Neutrophil (primary cell): ENCODE data around the gene LAYN.

Experiments used
- H3K27ac ChIP-seq: fragments of 200-600 bp; sonication (generic); 2 replicates; pipeline ENCODE4 v1.5.1; 2016; ENCODE audit warnings: mild to moderate bottlenecking, moderate library complexity
- H3K27me3 ChIP-seq: fragments of 200-600 bp; sonication (generic); 2 replicates; pipeline ENCODE4 v1.6.0; 2016; ENCODE audit warnings: mild to moderate bottlenecking
- H3K36me3 ChIP-seq: fragments of 200-600 bp; sonication (generic); 2 replicates; pipeline ENCODE4 v1.5.1; 2017
- H3K4me1 ChIP-seq, 2 experiments: fragments of 200-600 bp in 1 of 2; sonication (generic) in 1 of 2; 1 replicate in 1 of 2; 2 replicates in 1 of 2; pipeline versions ENCODE4 v1.5.1 to v1.6.1; 2013 to 2016; ENCODE audit warnings: low read depth in 1 of 2, low read length in 1 of 2, mild to moderate bottlenecking in 1 of 2, moderate library complexity in 1 of 2; ENCODE audit not compliant: control insufficient read depth in 1 of 2, insufficient read depth in 1 of 2
- H3K4me3 ChIP-seq, 2 experiments: fragments of 200-600 bp in 1 of 2; sonication (generic) in 1 of 2; 1 replicate in 1 of 2; 2 replicates in 1 of 2; pipeline ENCODE4 v1.5.1; 2013 to 2016; ENCODE audit warnings: low read depth in 1 of 2, low read length in 1 of 2, mild to moderate bottlenecking in 1 of 2, moderate library complexity in 1 of 2
- H3K9me3 ChIP-seq: fragments of 200-600 bp; sonication (generic); 2 replicates; pipeline ENCODE4 v1.5.1; 2016
- TF ChIP-seq, protein P1 (sequence below): fragments of 200-600 bp; sonication (generic); IDR thresholded peaks from 2 replicates; pipeline ENCODE4 v1.5.1; 2016; ENCODE audit warnings: antibody characterized with exemption

The LAYN gene

DNA sequence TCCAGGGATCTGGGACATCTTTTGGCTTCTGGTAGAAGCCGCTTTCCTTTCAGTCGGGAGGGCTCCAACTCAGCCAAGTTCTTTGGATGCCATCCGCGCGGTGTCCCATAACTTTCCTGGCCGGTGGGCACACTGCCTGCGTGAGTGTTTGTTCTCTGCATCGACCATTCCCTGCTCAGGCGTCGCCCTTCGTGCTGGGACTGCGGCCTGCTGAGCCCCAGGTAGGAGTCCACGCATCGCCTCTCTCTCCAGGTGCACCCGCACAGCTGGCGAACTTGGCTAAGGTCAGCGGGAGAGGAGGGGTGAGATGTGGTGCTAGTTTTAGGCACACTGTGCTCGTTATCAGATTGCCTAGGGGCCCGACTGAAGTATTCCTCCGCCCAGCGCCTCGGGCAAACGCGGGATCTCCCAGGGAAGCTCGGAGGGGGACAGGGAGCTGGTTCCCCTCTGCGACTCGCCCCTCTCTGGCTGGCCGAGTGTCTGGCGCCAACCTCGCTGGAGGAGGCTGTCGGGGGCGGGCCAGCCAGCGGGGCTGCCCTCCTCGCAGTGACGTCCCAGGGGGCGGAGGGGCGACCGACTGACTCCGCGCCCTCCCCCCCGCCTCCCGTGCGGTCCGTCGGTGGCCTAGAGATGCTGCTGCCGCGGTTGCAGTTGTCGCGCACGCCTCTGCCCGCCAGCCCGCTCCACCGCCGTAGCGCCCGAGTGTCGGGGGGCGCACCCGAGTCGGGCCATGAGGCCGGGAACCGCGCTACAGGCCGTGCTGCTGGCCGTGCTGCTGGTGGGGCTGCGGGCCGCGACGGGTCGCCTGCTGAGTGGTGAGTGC is at the start of gene LAYN:
Gene LAYN (plus strand): TSS at position 607 of the 823 bp plus-strand sequence. CDS start 124 bp downstream, at position 731.
- Histone ChIP-seq H3K27me3 (peaks cover 91% of the 10 kb centered on the region), H3K4me3 (peak within 1 kb of the TSS; percentile 12 to 36), H3K36me3 (no peaks in the 10 kb centered on the region), H3K27ac (no peak within 1 kb of the TSS), H3K9me3 (no peaks in the 10 kb centered on the region), H3K4me1 (peaks cover 16 to 26% of the 10 kb centered on the region in 2 experiments)
- TF ChIP-seq, protein P1, sequence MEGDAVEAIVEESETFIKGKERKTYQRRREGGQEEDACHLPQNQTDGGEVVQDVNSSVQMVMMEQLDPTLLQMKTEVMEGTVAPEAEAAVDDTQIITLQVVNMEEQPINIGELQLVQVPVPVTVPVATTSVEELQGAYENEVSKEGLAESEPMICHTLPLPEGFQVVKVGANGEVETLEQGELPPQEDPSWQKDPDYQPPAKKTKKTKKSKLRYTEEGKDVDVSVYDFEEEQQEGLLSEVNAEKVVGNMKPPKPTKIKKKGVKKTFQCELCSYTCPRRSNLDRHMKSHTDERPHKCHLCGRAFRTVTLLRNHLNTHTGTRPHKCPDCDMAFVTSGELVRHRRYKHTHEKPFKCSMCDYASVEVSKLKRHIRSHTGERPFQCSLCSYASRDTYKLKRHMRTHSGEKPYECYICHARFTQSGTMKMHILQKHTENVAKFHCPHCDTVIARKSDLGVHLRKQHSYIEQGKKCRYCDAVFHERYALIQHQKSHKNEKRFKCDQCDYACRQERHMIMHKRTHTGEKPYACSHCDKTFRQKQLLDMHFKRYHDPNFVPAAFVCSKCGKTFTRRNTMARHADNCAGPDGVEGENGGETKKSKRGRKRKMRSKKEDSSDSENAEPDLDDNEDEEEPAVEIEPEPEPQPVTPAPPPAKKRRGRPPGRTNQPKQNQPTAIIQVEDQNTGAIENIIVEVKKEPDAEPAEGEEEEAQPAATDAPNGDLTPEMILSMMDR = no peak

- TF ChIP-seq, protein P1 = no peak
- no peaks in the 10 kb centered on the region for H3K27me3 ChIP-seq
- no peak overlapping the region for H3K27ac ChIP-seq
- no peaks in the 10 kb centered on the region for H3K36me3 ChIP-seq
- no peaks in the 10 kb centered on the region for H3K4me1 ChIP-seq
- H3K4me3 ChIP-seq = no peak overlapping the region
- no peaks in the 10 kb centered on the region for H3K9me3 ChIP-seq
These were observed 46.5 kb upstream of the LAYN start for GRCh38 chr11:111494040-111494439.

GRCh38 chr11:111499483-111499882 is 41.0 kb upstream of the LAYN start:
- Histone ChIP-seq H3K4me3 (no peak overlapping the region), H3K9me3 (no peaks in the 10 kb centered on the region), H3K27me3 (no peaks in the 10 kb centered on the region), H3K27ac (no peak overlapping the region), H3K36me3 (no peaks in the 10 kb centered on the region), H3K4me1 (no peaks in the 10 kb centered on the region)
- TF ChIP-seq, protein P1 = no peak

DNA sequence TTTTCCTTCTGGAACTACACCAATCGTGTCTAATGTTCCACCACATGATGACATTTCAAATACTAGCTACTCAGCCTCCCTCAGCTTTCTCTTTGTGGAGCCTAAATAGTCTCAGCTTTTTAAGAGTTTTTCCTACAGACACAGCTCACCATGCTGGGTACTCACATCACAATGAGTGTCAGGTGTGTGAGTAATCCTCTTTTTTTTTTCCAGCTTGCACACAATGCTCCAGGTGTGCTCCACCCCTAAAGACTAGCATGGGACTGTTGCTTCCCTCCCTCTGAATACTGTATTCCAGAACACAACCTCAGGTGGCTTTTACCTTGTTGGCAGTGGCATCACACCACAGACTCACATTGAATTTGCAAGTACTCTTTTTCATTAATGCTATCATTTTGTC is 40.0 kb upstream of the LAYN start:
- no peaks in the 10 kb centered on the region for H3K4me1 ChIP-seq
- no peaks in the 10 kb centered on the region for H3K9me3 ChIP-seq
- TF ChIP-seq, protein P1 = no peak
- no peak overlapping the region for H3K4me3 ChIP-seq
- no peaks in the 10 kb centered on the region for H3K36me3 ChIP-seq
- H3K27ac ChIP-seq = no peak overlapping the region
- no peaks in the 10 kb centered on the region for H3K27me3 ChIP-seq

DNA sequence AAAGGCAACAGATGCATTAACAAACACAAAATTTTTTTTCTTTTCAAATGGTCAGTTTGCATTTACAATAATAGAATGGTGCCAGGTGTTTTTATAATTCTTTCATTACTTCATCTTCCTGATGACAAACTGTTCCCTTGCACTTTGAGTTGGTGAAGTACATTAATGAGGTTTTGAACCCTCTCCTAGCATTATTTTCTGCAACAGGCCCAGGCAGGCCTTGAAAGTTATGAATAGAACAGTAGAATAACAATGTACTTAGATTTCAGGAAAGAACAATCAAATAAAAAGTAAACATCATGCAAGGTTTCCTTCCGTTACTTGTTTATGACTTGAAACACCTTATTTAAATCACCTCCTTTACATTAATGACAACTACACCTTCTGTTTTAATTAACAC is 37.9 kb upstream of the LAYN start:
- TF ChIP-seq, protein P1 = no peak
- Histone ChIP-seq H3K36me3 (no peaks in the 10 kb centered on the region), H3K27ac (no peak overlapping the region), H3K4me1 (no peaks in the 10 kb centered on the region), H3K9me3 (no peaks in the 10 kb centered on the region), H3K4me3 (no peak overlapping the region), H3K27me3 (no peaks in the 10 kb centered on the region)
